ENCODE measurements around the gene CCDC32.
A peak's percentile ranks its signal among the peaks of the same experiment; 100 is the strongest.

The CCDC32 gene

GRCh38 chr15:40595773-40596172, 30.9 kb upstream of the CCDC32 start:
- Histone ChIP-seq H3K4me3 (no peak overlapping the region), H3K27ac (no peak overlapping the region)
- no peak for TF ChIP-seq CTCF (IDR thresholded peaks at IDR 0.05)
- no peak for DNase-seq (ENCODE audit: low spot score)

- H3K4me3 ChIP-seq, result no peak overlapping the region
- no peak for DNase-seq (ENCODE audit: low spot score)
- no peak for TF ChIP-seq CTCF (IDR thresholded peaks at IDR 0.05)
- no peak overlapping the region for H3K27ac ChIP-seq
These were observed 30.4 kb upstream of the CCDC32 start for GRCh38 chr15:40595219-40595618.

- peak overlapping the region; percentile 83 to 86 for H3K27ac ChIP-seq
- DNase-seq (ENCODE audit: low spot score), result peak; percentile 77
- peak overlapping the region; percentile 72 for H3K4me3 ChIP-seq
- TF ChIP-seq CTCF (IDR thresholded peaks at IDR 0.05), result no peak
These were observed 29.6 kb upstream of the CCDC32 start for GRCh38 chr15:40594429-40594836.

GRCh38 chr15:40593588-40594428, 29.0 kb upstream of the CCDC32 start, which contains the start of gene KNL1:
KNL1 (plus strand) TSS chr15:40594249; CDS start chr15:40602932, 8,683 bp downstream.
- peak; percentile 94 for DNase-seq (ENCODE audit: low spot score)
- Histone ChIP-seq H3K27ac (peak within 1 kb of the TSS; percentile 83 to 86), H3K4me3 (peak within 1 kb of the TSS; percentile 72)
- TF ChIP-seq CTCF (IDR thresholded peaks at IDR 0.05), result no peak

- TF ChIP-seq CTCF (IDR thresholded peaks at IDR 0.05), result no peak
- DNase-seq (ENCODE audit: low spot score), result no peak
- Histone ChIP-seq H3K27ac (no peak overlapping the region), H3K4me3 (no peak overlapping the region)
These were observed 28.3 kb upstream of the CCDC32 start for GRCh38 chr15:40593165-40593564.

- DNase-seq (ENCODE audit: low spot score), result no peak
- H3K4me3 ChIP-seq, result no peak overlapping the region
- TF ChIP-seq CTCF (IDR thresholded peaks at IDR 0.05), result no peak
- H3K27ac ChIP-seq, result no peak overlapping the region
These were observed 26.5 kb upstream of the CCDC32 start for GRCh38 chr15:40591389-40591788.

- no peak for TF ChIP-seq CTCF (IDR thresholded peaks at IDR 0.05)
- Histone ChIP-seq H3K4me3 (peak overlapping the region; percentile 55), H3K27ac (peak overlapping the region in 1 of 2 donors; percentile 20)
- no peak for DNase-seq (ENCODE audit: low spot score)
These were observed 25.8 kb upstream of the CCDC32 start for GRCh38 chr15:40590667-40591050.
